ENCODE measurements around the gene CCP110.
"Not testable (repeated sequence)": the region's sequence is repeated elsewhere in the genome, so short reads cannot be mapped to it uniquely, and the experiment has no call there.

CCP110 gene

DNA sequence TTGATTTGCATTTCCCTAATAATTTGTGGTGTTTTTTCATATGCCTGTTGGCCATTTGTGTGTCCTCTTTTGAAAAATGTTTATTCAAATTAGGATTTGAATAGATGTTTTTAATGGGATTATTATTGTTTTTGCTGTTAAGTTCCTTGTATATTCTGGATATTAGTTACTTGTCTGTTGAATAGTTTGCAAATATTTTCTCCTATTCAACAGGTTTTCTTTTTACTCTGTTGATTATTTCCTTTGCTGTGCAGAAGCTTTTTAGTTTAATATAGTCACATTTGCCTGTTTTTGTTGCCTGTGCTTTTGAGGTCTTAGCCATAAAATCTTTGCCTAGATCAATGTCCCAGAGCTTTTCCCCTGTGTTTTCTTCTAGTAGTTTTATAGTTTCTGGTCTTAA lies 11.4 kb upstream of the CCP110 start:
- DNase-seq: no peak

DNA sequence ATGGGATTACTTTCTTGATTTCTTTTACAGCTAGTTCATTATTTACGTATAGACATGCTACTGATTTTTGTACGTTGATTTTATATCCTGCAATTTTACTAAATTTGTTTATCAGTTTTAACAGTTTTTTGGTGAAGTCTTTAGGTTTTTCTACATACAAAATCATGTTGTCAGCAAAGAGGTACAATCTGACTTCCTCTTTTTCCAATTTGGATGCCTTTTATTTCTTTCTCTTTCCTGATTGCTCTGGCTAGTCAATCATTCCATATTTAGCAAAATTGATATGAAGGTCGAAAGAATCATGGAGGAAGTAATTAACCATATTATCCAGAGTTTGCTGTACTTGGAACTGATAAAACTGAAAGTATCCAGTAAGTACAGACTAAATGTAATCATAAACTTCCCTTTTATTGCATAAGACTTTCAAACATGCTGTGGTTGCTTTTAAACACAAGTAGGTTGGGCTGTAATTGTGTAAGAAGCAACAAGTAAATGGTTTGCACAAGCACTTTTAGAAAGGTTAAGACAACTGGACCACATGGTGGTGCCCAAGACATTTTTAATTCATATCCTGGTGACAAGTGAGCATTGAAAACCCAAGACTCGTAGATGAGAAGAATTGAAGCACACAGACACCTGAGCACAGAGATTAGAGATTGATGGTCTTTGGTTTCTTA lies 10.2 kb upstream of the CCP110 start:
- no peak for DNase-seq

DNA sequence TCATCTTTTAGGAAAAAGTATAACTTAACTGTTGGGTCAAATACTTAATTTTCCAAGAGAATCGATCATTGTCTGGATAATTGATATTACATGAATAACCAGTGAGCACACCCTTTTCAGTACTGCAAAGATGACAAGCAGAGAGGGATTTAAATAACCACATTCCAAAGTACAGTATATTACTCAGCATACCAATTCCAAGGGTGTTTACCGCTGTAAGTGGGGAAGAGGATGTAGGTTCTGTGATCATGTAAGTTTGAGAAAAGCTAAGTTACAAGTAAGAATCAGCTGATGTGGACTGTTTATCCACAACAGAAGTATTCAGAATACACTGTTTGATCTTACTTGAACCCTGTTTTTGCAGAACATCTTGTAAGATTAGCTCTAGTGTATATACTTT lies 8.0 kb upstream of the CCP110 start:
- DNase-seq: no peak

DNA sequence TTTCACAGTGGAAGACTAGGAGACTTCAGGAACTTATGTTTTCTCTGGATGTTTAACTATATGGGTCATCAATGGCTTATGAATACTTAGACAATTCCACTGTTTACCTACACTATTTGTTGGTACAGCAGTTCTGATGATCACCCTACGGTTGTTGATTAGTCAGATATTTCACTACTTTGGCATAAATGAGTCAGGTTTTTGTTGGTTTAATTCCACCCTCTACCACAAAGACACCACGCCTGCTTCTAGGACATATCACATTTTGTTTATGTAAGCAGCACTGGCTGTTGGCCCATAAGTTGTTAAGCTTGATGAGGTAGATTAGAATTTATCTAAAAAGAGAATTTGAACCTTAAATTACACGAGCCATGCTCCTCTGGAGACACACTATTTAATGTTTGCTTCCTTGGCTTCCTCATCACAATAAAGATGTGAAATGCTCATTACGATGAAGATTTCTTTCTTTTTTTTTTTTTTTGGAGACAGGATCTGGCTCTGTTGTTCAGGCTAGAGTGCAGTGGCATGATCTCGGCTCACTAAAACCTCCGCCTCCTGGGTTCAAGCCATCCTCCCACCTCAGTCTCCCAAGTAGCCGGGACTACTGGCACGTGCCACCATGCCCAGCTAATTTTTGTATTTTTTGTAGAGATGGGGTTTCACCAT lies 6.2 kb upstream of the CCP110 start:
- DNase-seq: no peak

DNA sequence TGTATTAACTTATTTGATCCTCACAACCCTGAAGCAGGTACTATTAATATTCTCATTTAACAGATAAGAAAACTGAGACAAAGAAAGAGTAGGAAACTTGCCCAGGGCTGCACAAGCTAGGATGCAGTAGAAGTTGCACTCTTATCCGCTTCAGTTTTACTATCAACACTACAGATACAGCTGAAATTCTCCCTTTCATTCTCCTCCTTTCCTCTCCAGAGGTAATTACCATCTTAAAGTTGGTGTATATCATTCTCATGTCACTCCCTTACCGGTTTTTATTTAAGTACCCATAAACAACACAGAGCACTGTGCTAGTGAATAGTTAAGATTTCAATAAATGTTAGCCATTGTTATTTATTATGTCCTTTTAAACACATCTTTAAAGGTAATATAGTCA lies 5.4 kb upstream of the CCP110 start:
- no peak for DNase-seq

DNA sequence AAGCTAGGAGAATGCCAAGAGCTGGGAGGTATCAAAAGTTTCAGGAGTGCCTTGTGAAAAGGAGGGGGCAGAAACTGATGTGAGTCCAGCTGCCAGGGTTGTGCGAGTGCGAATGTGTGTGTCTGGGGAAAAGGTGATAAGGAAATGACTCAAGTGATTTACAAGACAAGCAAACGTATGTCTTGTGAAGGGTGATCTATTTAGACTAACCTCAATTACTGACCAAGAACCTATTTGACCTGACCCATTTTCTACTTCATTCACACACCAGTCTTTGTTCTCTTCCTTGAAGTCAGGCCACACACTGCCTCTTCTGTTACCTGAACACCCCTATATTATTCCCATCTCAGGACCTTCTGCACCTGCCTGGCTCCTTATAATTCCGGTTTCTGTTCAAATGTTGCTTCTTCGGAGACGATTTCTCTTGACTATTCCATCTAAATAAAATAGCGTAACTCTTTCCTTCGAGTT lies 2.8 kb upstream of the CCP110 start:
- no peak for DNase-seq

DNA sequence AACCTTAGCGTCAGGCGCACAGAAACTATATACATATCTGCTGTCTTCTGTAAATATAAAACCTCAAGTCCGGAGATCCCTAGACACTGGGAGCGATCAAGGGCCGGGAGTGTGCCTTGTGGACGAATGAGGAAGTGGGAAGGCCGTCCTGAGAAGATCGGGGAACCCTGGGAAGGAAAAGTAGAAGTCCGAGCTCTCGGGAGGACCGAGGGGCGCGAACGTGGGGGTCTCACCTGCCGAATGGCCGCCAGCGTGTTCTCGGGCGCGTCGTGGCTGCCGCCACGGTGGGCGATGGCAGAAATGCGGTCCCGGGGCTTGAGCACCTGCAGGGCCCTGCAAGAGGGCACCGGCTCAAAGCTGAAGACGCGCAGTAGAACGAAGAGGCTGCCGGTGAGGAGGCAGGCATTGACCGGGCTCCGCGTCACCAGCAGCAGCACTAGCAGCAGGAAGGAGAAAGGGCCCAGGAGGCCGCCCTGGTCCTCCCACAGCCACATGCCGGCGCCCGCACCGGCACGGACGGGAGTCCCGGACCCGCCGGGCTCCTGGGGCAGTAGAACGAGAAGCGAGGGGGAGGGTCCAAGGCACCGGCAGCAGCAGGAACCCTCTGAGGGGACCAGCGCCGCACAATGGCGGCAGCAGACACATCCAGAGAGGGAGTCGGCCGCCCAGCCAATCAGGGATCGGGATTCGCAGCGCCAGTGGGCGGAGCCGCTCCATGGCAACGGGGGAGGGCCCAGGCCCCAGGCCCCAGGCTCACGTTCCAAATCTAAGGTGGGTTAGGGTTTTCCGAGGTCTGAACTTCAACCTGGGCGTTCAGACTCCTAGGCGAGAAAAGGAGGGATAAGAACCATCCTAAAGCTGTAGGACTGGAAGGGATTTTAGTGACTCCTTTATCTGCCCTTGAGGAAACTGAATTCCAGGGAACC lies 2.0 kb upstream of the CCP110 start, which contains the start of gene GDE1:
Gene GDE1, minus strand, starts transcription at position 628 of the 926 bp plus-strand sequence. Its CDS starts 134 bp downstream, at position 494.
- peak; percentile 94 for DNase-seq

DNA sequence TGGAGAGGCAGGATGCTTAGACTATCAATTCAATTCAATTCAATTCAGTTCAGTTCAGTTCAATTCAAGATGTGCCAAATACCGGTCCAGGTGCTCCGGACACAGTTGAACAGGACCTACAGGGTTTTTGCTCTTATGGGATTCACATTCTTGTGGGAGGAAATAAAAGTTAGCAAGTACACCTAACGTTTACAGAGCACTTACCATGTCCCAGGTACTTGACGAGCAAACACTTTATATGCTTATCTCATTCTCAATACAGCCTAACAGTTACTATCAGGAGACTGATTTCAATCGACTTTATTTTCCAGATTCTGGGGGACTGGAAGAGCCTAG lies 1.4 kb upstream of the CCP110 start:
- no peak for DNase-seq

DNA sequence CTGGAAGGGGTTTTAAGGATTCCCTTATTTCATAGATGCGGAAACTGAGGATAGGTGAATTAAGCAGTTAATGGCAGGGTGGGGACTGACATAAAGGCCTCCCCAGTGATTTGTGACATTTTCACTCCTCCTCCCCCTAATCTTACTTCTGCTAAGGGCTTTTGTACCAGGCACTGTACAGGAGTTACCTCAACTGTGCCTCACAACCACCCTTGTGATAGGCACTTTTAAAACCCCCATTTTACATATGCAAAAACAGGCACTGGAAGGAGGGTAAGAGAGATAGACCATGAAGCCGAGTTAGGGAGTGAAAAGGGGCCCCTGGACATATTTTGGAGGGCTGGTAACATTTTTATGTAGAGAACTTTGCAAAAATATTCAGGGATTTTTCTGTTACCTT lies 982 bp upstream of the CCP110 start:
- no peak for DNase-seq

DNA sequence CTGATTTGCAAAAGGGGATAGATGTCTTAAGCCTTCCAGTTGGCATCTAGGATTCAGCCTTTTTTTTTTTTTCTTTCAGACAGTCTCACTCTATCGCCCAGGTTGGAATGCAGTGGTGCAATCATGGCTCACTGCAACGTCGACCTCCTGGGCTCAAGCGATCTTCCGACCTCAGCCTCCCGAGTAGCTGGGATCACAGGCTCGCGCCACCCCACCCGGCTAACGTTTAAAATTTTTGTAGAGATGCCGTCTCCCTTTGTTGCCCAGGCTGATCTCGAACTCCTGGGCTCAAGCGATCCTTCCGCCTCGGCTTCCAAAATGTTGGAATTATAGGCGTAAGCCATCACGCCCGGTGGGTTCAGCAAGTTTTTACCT lies 571 bp upstream of the CCP110 start:
- no peak for DNase-seq

DNA sequence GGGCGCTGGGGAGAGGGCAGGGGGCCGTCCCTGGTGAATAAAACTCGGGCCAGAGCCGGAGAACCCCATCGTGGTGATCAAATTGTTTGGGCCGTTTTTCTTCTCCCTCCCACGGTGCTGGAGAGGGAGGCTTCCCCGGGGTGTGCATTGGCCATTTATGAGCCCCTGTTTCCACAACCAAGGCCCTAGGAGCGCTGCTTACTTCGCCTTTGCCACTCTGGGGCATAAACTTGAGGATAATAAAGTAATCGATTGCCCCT lies 544 bp downstream of the CCP110 start:
- DNase-seq: no peak

DNA sequence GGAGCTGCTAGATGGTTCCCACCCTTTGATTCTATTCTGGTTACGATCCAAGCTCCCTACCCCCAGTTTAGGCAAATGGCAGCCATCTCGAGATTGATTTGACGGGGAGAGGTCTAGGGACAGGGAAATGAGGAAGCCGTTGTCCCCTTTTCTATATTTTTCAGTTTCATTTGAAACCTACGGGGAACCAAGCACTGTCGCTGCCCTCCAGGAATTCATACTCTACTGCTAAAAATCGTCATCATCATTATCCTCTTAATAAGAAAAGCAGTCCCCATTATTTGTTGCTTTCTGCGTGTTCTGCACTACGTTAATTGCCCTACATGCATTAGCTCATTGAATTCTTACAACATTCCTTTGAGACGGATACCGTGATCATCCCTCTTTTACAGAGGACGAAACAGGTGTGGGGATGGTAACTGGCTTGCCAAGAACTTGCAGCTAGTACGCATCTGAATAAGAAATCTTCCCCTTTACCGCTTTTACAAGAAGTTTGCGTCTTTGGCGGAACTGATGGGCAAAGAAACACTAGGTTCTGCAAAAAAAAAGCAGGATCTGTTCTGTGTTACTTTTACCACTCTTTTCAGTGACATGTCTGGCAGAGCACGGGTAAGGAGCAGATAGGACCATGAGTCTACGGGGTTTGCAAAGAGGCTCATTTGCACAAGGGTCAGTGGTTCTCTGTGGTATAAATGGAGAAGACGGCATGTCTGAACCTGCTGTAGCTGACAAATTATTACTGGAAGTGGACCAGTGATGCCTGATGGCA lies 1.1 kb downstream of the CCP110 start:
- DNase-seq: no peak

DNA sequence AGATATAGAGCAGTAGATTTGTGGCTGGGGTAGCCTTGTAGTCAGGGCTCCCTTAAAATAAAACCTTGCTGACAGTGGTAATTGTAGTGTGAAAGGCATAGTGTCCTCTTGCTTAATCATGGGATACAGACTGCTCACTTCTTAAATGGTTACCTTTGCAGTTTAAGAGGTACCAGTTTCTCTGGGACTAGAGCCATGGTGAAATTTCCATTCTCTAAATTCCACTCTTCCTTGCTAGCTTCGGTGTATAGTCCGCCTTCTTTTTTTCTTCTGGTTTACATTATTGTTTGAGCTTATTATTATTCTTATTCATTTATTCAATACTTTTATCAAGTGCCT lies 1.6 kb downstream of the CCP110 start:
- DNase-seq: no peak

DNA sequence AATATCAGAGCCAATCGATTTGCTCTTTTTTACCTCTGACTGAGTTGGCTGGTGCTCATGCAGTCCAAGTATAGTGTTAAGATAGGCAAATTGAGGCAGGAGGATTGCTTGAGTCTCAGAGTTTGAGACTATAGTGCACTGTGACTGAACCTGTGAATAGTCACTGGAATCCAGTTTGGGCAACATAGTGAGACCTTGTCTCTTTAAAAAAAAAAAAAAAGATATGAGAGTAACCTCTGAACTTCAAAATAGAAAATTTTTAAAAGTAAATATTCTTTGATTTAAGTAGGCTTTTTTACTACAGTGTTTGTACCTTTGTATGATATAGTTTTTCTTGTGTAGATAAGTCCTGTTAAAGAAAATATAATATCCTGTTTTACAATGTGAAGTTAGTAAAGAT lies 3.4 kb downstream of the CCP110 start:
- DNase-seq: no peak

DNA sequence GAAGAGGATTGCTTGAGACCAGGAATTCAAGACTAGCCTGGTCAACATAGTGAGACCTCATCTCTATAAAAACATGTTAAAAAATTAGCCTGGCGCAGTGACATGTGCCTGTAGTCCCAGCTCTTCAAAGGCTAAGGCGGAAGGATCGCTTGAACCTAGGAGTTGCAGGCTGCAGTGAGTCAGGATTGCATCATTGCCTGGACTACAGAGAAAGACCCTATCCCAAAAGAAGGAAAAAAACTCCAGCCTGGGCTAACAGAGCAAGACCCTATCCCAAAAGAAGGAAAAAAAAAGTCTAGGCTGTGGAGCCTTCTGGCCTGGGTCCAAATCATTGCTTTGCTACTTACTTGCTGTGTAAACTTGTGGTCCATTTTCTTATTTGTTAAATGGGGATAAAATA lies 4.9 kb downstream of the CCP110 start:
- no peak for DNase-seq

DNA sequence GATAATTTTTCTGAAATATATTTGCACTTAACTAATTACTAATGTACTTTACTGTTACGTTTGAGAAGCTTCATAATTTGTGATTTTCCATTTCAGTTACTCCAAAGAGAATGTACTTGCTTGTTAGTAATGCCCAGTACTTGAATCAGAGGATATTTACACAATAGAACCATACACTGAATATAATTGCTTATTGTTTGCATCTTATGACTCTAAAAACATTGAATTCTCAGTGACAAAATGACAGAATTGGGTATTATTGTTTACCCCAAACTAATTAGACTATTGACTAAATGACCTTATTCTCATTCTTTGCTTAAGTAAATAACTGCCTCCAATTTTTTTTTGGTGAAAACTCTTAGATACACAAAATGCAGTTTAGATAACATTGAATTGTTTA lies 8.9 kb downstream of the CCP110 start:
- no peak for DNase-seq

DNA sequence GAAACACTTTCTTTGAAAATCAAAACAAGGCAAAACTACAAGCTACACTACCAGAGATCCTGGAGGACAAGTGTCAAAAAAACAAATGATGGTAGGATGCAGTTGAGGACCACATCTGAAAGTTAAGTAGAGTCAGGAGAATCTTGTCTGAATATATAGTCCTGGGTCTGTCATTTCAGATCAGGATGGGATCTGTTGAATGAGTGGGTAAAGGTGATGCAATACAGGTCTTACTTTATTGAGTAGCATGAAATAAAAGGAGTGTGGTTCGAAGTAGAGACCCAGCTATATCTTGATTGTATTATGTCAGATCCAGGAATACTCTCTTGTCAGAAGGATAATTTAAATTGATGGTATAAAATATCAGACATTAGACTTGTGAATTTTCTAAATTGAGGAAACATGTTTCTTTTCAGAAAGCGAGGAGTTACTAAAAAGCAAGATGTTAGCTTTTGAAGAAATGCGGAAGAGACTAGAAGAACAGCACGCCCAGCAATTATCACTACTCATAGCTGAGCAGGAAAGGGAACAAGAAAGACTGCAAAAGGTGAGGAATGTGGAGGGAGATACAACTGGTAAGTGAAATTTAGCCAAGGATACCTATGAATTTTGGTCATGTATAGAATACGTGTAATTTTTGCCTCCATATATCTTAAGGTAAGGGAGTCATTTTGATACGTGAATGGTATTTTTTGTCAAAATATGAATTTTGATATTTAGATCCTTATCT lies 16.7 kb downstream of the CCP110 start:
- DNase-seq: no peak

DNA sequence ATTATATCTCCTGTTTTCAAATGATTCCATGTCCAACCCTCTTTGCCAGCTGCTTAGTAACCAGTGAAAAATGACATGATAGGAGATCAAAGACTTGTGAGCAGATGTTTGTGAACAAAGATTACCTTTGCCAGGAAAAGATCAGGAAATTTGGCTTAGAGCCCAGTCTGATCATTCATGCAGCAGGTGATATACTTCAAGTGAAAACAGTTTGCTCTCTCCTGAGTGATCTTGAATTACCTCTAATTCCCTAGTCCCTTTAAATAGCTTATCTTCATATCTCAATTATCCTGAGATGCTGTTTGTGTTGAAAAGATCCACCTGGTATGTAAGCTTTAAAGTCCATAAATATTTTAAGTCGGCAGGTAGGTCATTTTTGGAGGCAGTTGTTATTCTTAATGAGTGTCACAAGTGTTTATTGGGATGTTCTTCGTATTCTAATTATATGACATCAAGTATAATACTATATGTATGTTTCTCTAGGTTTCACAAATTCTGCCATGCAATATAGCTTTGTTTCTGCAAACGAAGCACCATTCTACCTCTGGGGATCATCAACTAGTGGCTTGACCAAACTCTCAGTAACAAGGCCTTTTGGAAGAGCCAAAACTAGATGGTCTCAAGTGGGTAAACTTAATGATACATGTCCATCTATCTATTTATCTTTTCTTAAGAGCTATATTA lies 18.5 kb downstream of the CCP110 start:
- peak; percentile 91 for DNase-seq

DNA sequence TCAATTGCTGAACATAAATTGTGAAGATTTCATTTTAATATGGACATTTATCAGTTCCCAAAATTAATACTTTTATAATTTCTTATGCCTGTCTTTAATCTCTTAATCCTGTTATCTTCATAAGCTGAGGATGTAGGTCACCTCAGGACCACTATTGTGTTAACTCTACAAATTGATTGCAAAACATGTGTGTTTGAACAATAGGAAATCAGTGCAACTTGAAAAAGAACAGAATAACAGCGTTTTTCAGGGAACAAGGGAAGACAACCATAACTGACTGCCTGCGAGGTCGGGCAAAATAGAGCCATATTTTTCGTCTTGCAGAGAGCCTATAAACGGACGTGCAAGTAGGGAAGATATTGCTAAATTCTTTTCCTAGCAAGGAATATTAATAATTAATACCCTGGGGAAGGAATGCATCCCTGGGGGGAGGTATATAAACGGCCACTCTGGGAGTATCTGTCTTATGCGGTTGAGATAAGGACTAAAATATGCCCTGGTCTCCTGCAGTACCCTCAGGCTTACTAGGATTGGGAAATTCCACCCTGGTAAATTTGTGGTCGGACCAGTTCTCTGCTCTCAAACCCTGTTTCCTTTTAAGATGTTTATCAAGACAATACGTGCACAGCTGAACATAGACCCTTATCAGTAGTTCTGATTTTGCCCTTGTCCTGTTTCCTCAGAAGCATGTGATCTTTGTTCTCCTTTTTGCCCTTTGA lies 19.7 kb downstream of the CCP110 start:
- not testable (repeated sequence) for DNase-seq

DNA sequence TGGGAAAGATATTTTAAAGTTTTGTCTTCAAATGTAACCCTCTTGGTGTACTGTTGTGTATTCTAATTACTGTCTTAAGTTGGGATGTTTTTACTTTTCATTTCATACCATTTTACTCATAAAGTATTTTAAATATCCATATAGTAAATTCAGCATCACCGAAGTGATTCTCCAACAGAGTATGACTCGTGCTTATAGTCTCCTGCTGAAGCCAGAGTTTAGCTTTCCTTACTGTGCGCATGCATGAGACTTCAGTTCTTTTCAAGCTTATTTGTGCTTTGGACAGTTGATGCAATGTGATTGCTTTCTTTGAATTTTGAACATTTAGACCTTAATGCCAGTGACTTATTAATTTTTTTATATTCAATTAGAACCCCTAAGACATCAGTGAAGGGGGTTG lies 24.4 kb downstream of the CCP110 start:
- DNase-seq: no peak

DNA sequence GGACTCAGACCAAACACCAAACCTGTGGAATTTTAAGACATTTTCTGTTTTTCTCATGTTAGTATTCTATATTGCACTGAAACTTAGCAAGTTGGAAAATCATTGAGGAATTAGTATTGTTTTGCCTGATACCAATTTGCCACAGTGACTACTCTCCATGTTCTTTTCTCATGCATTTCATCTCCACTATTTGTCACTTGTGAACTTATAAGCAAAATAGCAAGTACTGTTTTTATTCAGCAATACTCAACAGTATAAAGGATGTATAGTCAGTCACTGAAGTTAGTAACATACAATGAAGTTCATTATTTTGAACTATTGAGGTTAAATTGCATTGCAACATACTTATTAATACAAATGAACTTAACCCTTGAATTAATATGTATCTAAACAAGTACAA lies 25.9 kb downstream of the CCP110 start:
- DNase-seq: no peak
